Liver (tissue), 9 donors: ENCODE results near the gene RPUSD4. TPM values are rescaled to one million over a fixed set of nuclear protein-coding genes. Genes with fewer than 3 reads are reported as not detected.

Source experiments
- DNase-seq: peaks from one replicate; pipeline ENCODE4 v3.0.0-alpha.2; 2017; ENCODE audit warnings: low spot score
- H3K27ac ChIP-seq, 2 donors: one replicate each; pipeline ENCODE4 v1.7.0; 2013; ENCODE audit warnings: inconsistent platforms in 2 of 2, low read length in 2 of 2, control low read depth in 1 of 2, low read depth in 1 of 2, mild to moderate bottlenecking in 1 of 2
- H3K27me3 ChIP-seq, 4 donors: one replicate each; pipeline versions ENCODE4 v1.6.1 to v1.7.0; 2013; ENCODE audit warnings: low read length in 3 of 4, inconsistent platforms in 1 of 4, mild to moderate bottlenecking in 1 of 4, moderate library complexity in 1 of 4; ENCODE audit not compliant: control insufficient read depth in 4 of 4, insufficient read depth in 4 of 4
- H3K36me3 ChIP-seq, 4 donors: one replicate each; pipeline versions ENCODE4 v1.6.1 to v1.7.0; 2013; ENCODE audit warnings: low read length in 3 of 4, mild to moderate bottlenecking in 3 of 4, low read depth in 1 of 4, moderate library complexity in 1 of 4; ENCODE audit not compliant: control insufficient read depth in 4 of 4, insufficient read depth in 3 of 4
- H3K4me1 ChIP-seq, 4 donors: one replicate each; pipeline versions ENCODE4 v1.6.1 to v1.7.0; 2013; ENCODE audit warnings: low read length in 3 of 4, mild to moderate bottlenecking in 3 of 4, moderate library complexity in 1 of 4; ENCODE audit not compliant: control insufficient read depth in 4 of 4, insufficient read depth in 4 of 4
- H3K4me3 ChIP-seq, 3 donors: one replicate each; pipeline versions ENCODE4 v1.6.1 to v1.7.0; 2013; ENCODE audit warnings: low read length in 3 of 3, control low read depth in 1 of 3, low read depth in 1 of 3, mild to moderate bottlenecking in 1 of 3
- H3K9ac ChIP-seq, 2 donors: one replicate each; pipeline ENCODE4 v1.7.0; 2013; ENCODE audit warnings: low read length in 2 of 2, mild to moderate bottlenecking in 2 of 2, moderate library complexity in 2 of 2, control low read depth in 1 of 2, low read depth in 1 of 2
- H3K9me3 ChIP-seq, 4 donors: one replicate each; pipeline versions ENCODE4 v1.6.1 to v1.7.0; 2013; ENCODE audit warnings: low read length in 3 of 4; ENCODE audit not compliant: control insufficient read depth in 4 of 4
- ATF3 ChIP-seq: IDR thresholded peaks from 2 replicates; pipeline ENCODE4 v1.6.1; 2016; ENCODE audit warnings: antibody characterized with exemption
- CTCF ChIP-seq: fragments of 150-350 bp; IDR thresholded peaks from 2 replicates; pipeline ENCODE4 v1.5.1; 2017; ENCODE audit warnings: improper control_type of control experiment, low read depth, low read length; ENCODE audit not compliant: missing input control
- EGR1 ChIP-seq, 2 donors: IDR thresholded peaks; 2 replicates each; pipeline ENCODE4 v1.6.1; 2016 to 2018; ENCODE audit warnings: antibody characterized with exemption in 2 of 2, low read depth in 2 of 2
- FOXA1 ChIP-seq: IDR thresholded peaks from 2 replicates; pipeline ENCODE4 v1.6.1; 2016; ENCODE audit warnings: antibody characterized with exemption
- FOXA2 ChIP-seq: IDR thresholded peaks from 2 replicates; pipeline ENCODE4 v1.6.1; 2016; ENCODE audit warnings: antibody characterized with exemption
- HNF4A ChIP-seq, 2 donors: conservative IDR thresholded peaks; 2 replicates each; pipeline ENCODE4 v1.6.1; 2016; ENCODE audit warnings: antibody characterized with exemption in 2 of 2, mild to moderate bottlenecking in 2 of 2
- NR2F2 ChIP-seq: IDR thresholded peaks from 2 replicates; pipeline ENCODE4 v1.6.1; 2016; ENCODE audit warnings: antibody characterized with exemption
- RAD21 ChIP-seq, 2 donors: IDR thresholded peaks; 2 replicates each; pipeline ENCODE4 v1.6.1; 2016; ENCODE audit warnings: antibody characterized with exemption in 2 of 2, mild to moderate bottlenecking in 2 of 2
- REST ChIP-seq: IDR thresholded peaks from 2 replicates; pipeline ENCODE4 v1.6.1; 2016; ENCODE audit warnings: antibody characterized with exemption, mild to moderate bottlenecking
- RXRA ChIP-seq, 2 donors: IDR thresholded peaks; 2 replicates each; pipeline ENCODE4 v1.6.1; 2017 to 2018; ENCODE audit warnings: antibody characterized with exemption in 2 of 2, mild to moderate bottlenecking in 1 of 2
- SP1 ChIP-seq: IDR thresholded peaks from 2 replicates; pipeline ENCODE4 v1.6.1; 2018; ENCODE audit warnings: antibody characterized with exemption, mild to moderate bottlenecking
- YY1 ChIP-seq: IDR thresholded peaks from 2 replicates; pipeline ENCODE4 v1.6.1; 2016; ENCODE audit warnings: antibody characterized with exemption, mild to moderate bottlenecking
- ZBTB33 ChIP-seq: IDR thresholded peaks from 2 replicates; pipeline ENCODE4 v1.6.1; 2016; ENCODE audit warnings: antibody characterized with exemption
- WGBS: extraction: QIAGEN DNeasy Blood & Tissue Kit; methylation state at CpG from one replicate; pipeline ENCODE4 v1.1.7; 2013; 5-methylcytosine and 5-hydroxymethylcytosine counted together
- polyA plus RNA-seq, 2 donors: library from polyadenylated mRNA; stranded (reverse) in 1 of 2; unstranded in 1 of 2; fragments of 200-250 nt in 1 of 2; fragments of >200 nt in 1 of 2; fragmentation: Nextera tagmentation in 1 of 2; extraction: Ambion mirVana in 1 of 2; gene quantifications; one replicate each; pipeline versions ENCODE4 v1.2.1 to v1.2.3, GENCODE V29; 2013 to 2015
- total RNA-seq, 2 donors: library from RNA; depleted of rRNA; stranded (reverse); fragments of >200 nt; gene quantifications; one replicate each; pipeline ENCODE4 v1.2.3, GENCODE V29; 2014
- donor health status: healthy.
- donor health status: healthy.
- donor health status: healthy.
- donor health status: healthy.
- donor health status: healthy.

RPUSD4 gene
- total and polyA plus RNA-seq, 4 donors = 9.4 to 23.7 (median 17.2) TPM

- no peaks in the 10 kb centered on the region for H3K36me3 ChIP-seq
- no peaks in the 10 kb centered on the region for H3K9me3 ChIP-seq
- H3K4me1 ChIP-seq = peaks cover 0 to 4% (median 2%) of the 10 kb centered on the region in 4 donors
- H3K9ac ChIP-seq = no peak overlapping the region
- no peak overlapping the region for H3K4me3 ChIP-seq
- WGBS = 80% methylated on average over 6 of the region's 6 CpGs
- TF ChIP-seq ATF3 (no peak), EGR1 (IDR thresholded peaks at IDR 0.05; ENCODE audit: low read depth in 2 of 2) (no peak), ZBTB33 (no peak), NR2F2 (no peak)
- no peaks in the 10 kb centered on the region for H3K27me3 ChIP-seq
- no peak for DNase-seq
- no peak overlapping the region for H3K27ac ChIP-seq
Observed at GRCh38 chr11:126153972-126154371, 57.5 kb downstream of the RPUSD4 start.

GRCh38 chr11:126153006-126153405 is 58.4 kb downstream of the RPUSD4 start:
- WGBS = 83% methylated on average over 4 of the region's 4 CpGs
- no peak for TF ChIP-seq REST
- TF ChIP-seq RXRA (IDR thresholded peaks at IDR 0.05) = no peak
- TF ChIP-seq FOXA2 = no peak
- TF ChIP-seq YY1 = no peak
- Histone ChIP-seq H3K27me3 (no peaks in the 10 kb centered on the region), H3K9me3 (no peaks in the 10 kb centered on the region), H3K4me3 (no peak overlapping the region), H3K27ac (no peak overlapping the region), H3K9ac (no peak overlapping the region), H3K36me3 (no peaks in the 10 kb centered on the region), H3K4me1 (peaks cover 5 to 13% (median 11%) of the 10 kb centered on the region in 4 donors)
- DNase-seq = no peak

GRCh38 chr11:126152586-126152985 is 58.9 kb downstream of the RPUSD4 start:
- Histone ChIP-seq H3K36me3 (no peaks in the 10 kb centered on the region), H3K27ac (no peak overlapping the region), H3K9ac (no peak overlapping the region), H3K4me1 (peaks cover 7 to 17% (median 15%) of the 10 kb centered on the region in 4 donors), H3K27me3 (no peaks in the 10 kb centered on the region), H3K9me3 (no peaks in the 10 kb centered on the region), H3K4me3 (no peak overlapping the region)
- TF ChIP-seq ZBTB33 = no peak
- TF ChIP-seq HNF4A (conservative IDR thresholded peaks at IDR 0.05) = no peak
- TF ChIP-seq FOXA1 = no peak
- no peak for TF ChIP-seq EGR1 (IDR thresholded peaks at IDR 0.05; ENCODE audit: low read depth in 2 of 2)
- TF ChIP-seq NR2F2 = no peak
- TF ChIP-seq CTCF = no peak
- no peak for TF ChIP-seq SP1
- TF ChIP-seq YY1 = no peak
- TF ChIP-seq RAD21 (IDR thresholded peaks at IDR 0.05) = no peak
- no peak for TF ChIP-seq ATF3
- DNase-seq = no peak
